HepG2 (cell line): ENCODE results near the gene SPAG7. TPM values are rescaled to one million over a fixed set of nuclear protein-coding genes. Genes with fewer than 3 reads are reported as not detected.

Experiments used
- CCDC6 ChIP-seq: sonication (generic); formaldehyde crosslinking; IDR thresholded peaks from 2 replicates; pipeline ENCODE4 v1.8.1; 2022; ENCODE audit warnings: mild to moderate bottlenecking, missing genetic modification reagents, moderate library complexity
- CREB1 ChIP-seq, 2 experiments: fragments of 450-650 bp in 1 of 2; IDR thresholded peaks; 2 replicates each; pipeline ENCODE4 v1.6.1; 2016 to 2017; ENCODE audit warnings: control low read depth in 1 of 2, mild to moderate bottlenecking in 1 of 2, missing compliant biosample characterization in 1 of 2, missing genetic modification characterization in 1 of 2
- HDAC6 ChIP-seq: fragments of 200-600 bp; sonication (generic); IDR thresholded peaks from 2 replicates; pipeline ENCODE4 v1.7.0; 2017; ENCODE audit warnings: mild to moderate bottlenecking, antibody characterized with exemption, low read length, low read depth
- IKZF1 ChIP-seq: fragments of 450-650 bp; IDR thresholded peaks from 2 replicates; pipeline ENCODE4 v1.7.1; 2016
- ISX ChIP-seq: sonication (generic); formaldehyde crosslinking; conservative IDR thresholded peaks from 2 replicates; pipeline ENCODE4 v1.5.0; 2020; ENCODE audit warnings: missing genetic modification reagents
- KDM6A ChIP-seq: IDR thresholded peaks from 2 replicates; pipeline ENCODE4 v1.6.1; 2016; ENCODE audit warnings: low read depth
- KLF9 ChIP-seq: IDR thresholded peaks from 2 replicates; pipeline ENCODE4 v1.6.1; 2016; ENCODE audit warnings: low read depth
- PHB2 ChIP-seq: fragments of 450-650 bp; IDR thresholded peaks from 2 replicates; pipeline ENCODE4 v1.6.1; 2018; ENCODE audit not compliant: partially characterized antibody
- PHF5A ChIP-seq: IDR thresholded peaks from one replicate; pipeline ENCODE4 v1.6.1; 2018; ENCODE audit warnings: low read depth, missing genetic modification reagents; ENCODE audit not compliant: unreplicated experiment
- POLR2G ChIP-seq: fragments of 200-400 bp; formaldehyde crosslinking; IDR thresholded peaks from 2 replicates; pipeline ENCODE4 v1.6.1; 2018; ENCODE audit warnings: mild to moderate bottlenecking, low read depth, low read length, moderate library complexity
- SNAPC2 ChIP-seq: sonication (generic); formaldehyde crosslinking; IDR thresholded peaks from 2 replicates; pipeline ENCODE4 v1.8.1; 2022; ENCODE audit warnings: mild to moderate bottlenecking, missing genetic modification reagents
- TBX2 ChIP-seq: sonication (generic); formaldehyde crosslinking; IDR thresholded peaks from 2 replicates; pipeline ENCODE4 v1.5.0; 2020; ENCODE audit warnings: missing genetic modification reagents, mild to moderate bottlenecking, borderline replicate concordance
- ZFP90 ChIP-seq: sonication (generic); formaldehyde crosslinking; IDR thresholded peaks from 2 replicates; pipeline ENCODE4 v1.8.0; 2022; ENCODE audit warnings: missing genetic modification reagents, mild to moderate bottlenecking, inconsistent platforms, borderline replicate concordance
- ZKSCAN1 ChIP-seq: fragments of 150-350 bp; IDR thresholded peaks from 2 replicates; pipeline ENCODE4 v1.6.1; 2014; ENCODE audit warnings: low read length
- ZNF235 ChIP-seq: sonication (generic); formaldehyde crosslinking; IDR thresholded peaks from 2 replicates; pipeline ENCODE4 v1.8.1; 2023; ENCODE audit warnings: mild to moderate bottlenecking, missing genetic modification reagents, borderline replicate concordance
- ZNF30 ChIP-seq: sonication (generic); formaldehyde crosslinking; IDR thresholded peaks from 2 replicates; pipeline ENCODE4 v1.5.0; 2020; ENCODE audit warnings: mild to moderate bottlenecking, missing genetic modification reagents
- polyA plus RNA-seq, 8 experiments: library from polyadenylated mRNA; depleted of rRNA in 3 of 8; stranded (reverse) in 7 of 8; unstranded in 1 of 8; fragments of >200 nt; fragmentation: Illumina TruSeq in 4 of 8; extraction: Trizol in 4 of 8; gene quantifications; 2 replicates each; pipeline versions ENCODE4 v1.2.1 to v1.2.3, GENCODE V29; 2011 to 2016; ENCODE audit warnings: low read depth in 4 of 8, missing spikeins in 1 of 8, mixed read lengths in 1 of 8; ENCODE audit not compliant: insufficient read depth in 1 of 8
- total RNA-seq, 5 experiments: library from RNA; depleted of rRNA; stranded (reverse); fragments of >200 nt; fragmentation: Illumina TruSeq; extraction: Trizol; gene quantifications; 2 replicates each; pipeline ENCODE4 v1.2.3, GENCODE V29; 2016; ENCODE audit warnings: low read depth in 1 of 5
- TF ChIP-seq, protein P1 (sequence below), 2 experiments: sonication (generic) in 1 of 2; formaldehyde crosslinking in 1 of 2; IDR thresholded peaks; 2 replicates each; pipeline versions ENCODE4 v1.4.0 to v1.6.1; 2016 to 2020; ENCODE audit warnings: borderline replicate concordance in 1 of 2, low read depth in 1 of 2, mild to moderate bottlenecking in 1 of 2, missing genetic modification reagents in 1 of 2
- TF ChIP-seq, protein P2 (sequence below): sonication (generic); formaldehyde crosslinking; IDR thresholded peaks from 2 replicates; pipeline ENCODE4 v1.5.1; 2020; ENCODE audit warnings: mild to moderate bottlenecking, missing genetic modification reagents

Gene SPAG7
- total and polyA plus RNA-seq, 2 of the 13 experiments (the other 11 are each of a cell fraction or from before 2014, with no cell fraction given): 51.0 to 59.0 TPM

DNA sequence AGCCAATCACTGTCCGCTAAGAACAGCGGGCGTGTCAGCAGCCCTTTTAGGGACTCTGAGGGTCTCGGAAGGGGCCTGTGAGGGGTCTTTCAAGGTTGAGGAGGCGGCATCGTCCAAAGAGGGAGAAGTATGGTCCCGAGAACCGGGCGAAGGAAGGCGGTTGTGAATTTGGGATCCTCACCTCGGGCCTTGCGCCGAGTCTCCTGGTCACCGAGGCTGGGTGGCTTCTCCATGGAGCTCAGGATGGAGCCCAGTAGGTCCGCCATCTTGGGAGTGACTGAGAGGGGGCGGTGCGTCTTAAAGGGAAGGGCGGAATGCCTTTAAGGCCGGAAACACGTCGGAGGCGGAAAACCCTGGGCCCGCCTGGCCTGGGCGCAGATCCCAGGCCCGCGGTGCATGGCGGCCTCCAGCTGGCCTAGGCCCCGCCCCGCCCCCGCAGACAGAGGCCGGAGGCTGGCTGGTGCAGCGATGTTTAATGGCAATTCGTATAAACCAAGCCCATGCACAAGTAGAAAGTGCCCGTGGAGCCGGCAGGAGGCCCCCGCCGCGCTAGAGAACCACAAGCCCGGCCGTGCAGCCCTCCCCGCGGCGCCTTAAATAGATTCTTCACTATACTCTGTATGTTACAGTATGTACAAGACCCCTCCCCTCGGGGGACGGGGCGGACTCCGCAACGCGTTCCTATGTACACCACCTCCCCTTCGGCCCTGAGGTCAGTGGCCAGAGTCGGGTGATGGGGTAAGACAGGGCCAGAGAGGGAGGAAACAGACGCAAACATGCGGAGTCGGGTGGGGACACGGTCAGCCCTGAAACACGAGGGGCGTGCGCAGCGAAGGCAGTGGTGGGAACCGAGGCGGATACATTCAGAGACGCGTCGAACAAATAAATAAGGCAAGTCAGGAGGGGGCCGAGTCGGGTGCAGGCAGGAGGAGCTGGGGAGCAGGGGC is at the start of gene SPAG7 (continued):
- TF ChIP-seq, protein P1, sequence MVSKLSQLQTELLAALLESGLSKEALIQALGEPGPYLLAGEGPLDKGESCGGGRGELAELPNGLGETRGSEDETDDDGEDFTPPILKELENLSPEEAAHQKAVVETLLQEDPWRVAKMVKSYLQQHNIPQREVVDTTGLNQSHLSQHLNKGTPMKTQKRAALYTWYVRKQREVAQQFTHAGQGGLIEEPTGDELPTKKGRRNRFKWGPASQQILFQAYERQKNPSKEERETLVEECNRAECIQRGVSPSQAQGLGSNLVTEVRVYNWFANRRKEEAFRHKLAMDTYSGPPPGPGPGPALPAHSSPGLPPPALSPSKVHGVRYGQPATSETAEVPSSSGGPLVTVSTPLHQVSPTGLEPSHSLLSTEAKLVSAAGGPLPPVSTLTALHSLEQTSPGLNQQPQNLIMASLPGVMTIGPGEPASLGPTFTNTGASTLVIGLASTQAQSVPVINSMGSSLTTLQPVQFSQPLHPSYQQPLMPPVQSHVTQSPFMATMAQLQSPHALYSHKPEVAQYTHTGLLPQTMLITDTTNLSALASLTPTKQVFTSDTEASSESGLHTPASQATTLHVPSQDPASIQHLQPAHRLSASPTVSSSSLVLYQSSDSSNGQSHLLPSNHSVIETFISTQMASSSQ (IDR thresholded peaks at IDR 0.05; ENCODE audit: low read depth): no peak
- TF ChIP-seq, protein P1 (CRISPR knock-in tag; IDR thresholded peaks at IDR 0.05; ENCODE audit: borderline replicate concordance): 0 out of 2 replicates have a peak, but pooled peaks have one; percentile 54
- TF ChIP-seq PHF5A (CRISPR knock-in tag) (no peak), ZFP90 (CRISPR knock-in tag) (no peak), CCDC6 (0 out of 2 replicates have a peak, but pooled peaks have one; percentile 36), ZNF235 (CRISPR knock-in tag) (no peak), CREB1 (IDR thresholded peaks at IDR 0.05) (no peak), CREB1 (CRISPR knock-in tag; IDR thresholded peaks at IDR 0.05) (peak; percentile 66), SNAPC2 (0 out of 2 replicates have a peak, but pooled peaks have one; percentile 61), HDAC6 (no peak), ISX (CRISPR knock-in tag) (no peak), IKZF1 (no peak), POLR2G (peak; percentile 85), ZNF30 (CRISPR knock-in tag) (0 out of 2 replicates have a peak, but pooled peaks have one; percentile 76), ZKSCAN1 (0 out of 2 replicates have a peak, but pooled peaks have one; percentile 22), KDM6A (CRISPR knock-in tag) (no peak), KLF9 (CRISPR knock-in tag) (no peak), TBX2 (CRISPR knock-in tag) (peak; percentile 62), PHB2 (no peak)
- TF ChIP-seq, protein P2, sequence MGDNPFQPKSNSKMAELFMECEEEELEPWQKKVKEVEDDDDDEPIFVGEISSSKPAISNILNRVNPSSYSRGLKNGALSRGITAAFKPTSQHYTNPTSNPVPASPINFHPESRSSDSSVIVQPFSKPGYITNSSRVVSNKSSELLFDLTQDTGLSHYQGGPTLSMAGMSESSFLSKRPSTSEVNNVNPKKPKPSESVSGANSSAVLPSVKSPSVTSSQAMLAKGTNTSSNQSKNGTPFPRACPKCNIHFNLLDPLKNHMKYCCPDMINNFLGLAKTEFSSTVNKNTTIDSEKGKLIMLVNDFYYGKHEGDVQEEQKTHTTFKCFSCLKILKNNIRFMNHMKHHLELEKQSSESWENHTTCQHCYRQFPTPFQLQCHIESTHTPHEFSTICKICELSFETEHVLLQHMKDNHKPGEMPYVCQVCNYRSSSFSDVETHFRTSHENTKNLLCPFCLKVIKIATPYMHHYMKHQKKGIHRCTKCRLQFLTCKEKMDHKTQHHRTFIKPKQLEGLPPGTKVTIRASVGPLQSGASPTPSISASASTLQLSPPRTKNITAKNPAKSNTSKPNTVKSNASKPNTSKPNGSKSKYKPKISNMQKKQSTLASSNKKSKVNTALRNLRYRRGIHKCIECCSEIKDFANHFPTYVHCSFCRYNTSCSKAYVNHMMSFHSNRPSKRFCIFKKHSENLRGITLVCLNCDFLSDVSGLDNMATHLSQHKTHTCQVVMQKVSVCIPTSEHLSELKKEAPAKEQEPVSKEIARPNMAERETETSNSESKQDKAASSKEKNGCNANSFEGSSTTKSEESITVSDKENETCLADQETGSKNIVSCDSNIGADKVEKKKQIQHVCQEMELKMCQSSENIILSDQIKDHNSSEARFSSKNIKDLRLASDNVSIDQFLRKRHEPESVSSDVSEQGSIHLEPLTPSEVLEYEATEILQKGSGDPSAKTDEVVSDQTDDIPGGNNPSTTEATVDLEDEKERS: no peak
